Tibial artery (tissue), 4 donors: ENCODE results near the gene TEX13A.

Experiments used
- DNase-seq, 2 donors: peaks; one replicate each; pipeline ENCODE4 v3.0.0-alpha.2; 2019
- H3K27ac ChIP-seq, 2 donors: fragments of 200-600 bp; sonication (generic) in 1 of 2; 1 replicate in 1 of 2; 2 replicates in 1 of 2; pipeline ENCODE4 v1.5.1; 2018 to 2019; ENCODE audit warnings: mild to moderate bottlenecking in 1 of 2
- H3K27me3 ChIP-seq, 2 donors: fragments of 200-600 bp; sonication (generic) in 1 of 2; one replicate each; pipeline versions ENCODE4 v1.5.1 to v1.6.0; 2016 to 2019
- H3K36me3 ChIP-seq, 3 donors: fragments of 200-600 bp; sonication (generic) in 2 of 3; one replicate each; pipeline ENCODE4 v1.5.1; 2016 to 2019; ENCODE audit warnings: mild to moderate bottlenecking in 2 of 3
- H3K4me1 ChIP-seq, 4 donors: fragments of 200-600 bp; sonication (generic) in 2 of 4; 1 replicate in 3 of 4; 2 replicates in 1 of 4; pipeline ENCODE4 v1.5.1; 2016 to 2019
- H3K4me3 ChIP-seq, 2 donors: fragments of 200-600 bp; sonication (generic) in 1 of 2; 1 replicate in 1 of 2; 2 replicates in 1 of 2; pipeline ENCODE4 v1.5.1; 2018 to 2019; ENCODE audit warnings: mild to moderate bottlenecking in 2 of 2
- H3K9me3 ChIP-seq, 3 donors: fragments of 200-600 bp; sonication (generic) in 1 of 3; one replicate each; pipeline ENCODE4 v1.5.1; 2016 to 2019
- CTCF ChIP-seq, 2 experiments: fragments of 200-600 bp in 1 of 2; fragments of 450-650 bp in 1 of 2; IDR thresholded peaks; one replicate each; pipeline ENCODE4 v1.5.1; 2017 to 2019; ENCODE audit warnings: antibody characterized with exemption in 2 of 2, mild to moderate bottlenecking in 1 of 2, moderate library complexity in 1 of 2
- intact Hi-C: fragments of 100-400 bp; cut with DNase I; formaldehyde crosslinking; loops from one replicate; pipeline ENCODE4 v1.15.0; 2023; ENCODE audit warnings: low total_unique reads

TEX13A gene

GRCh38 chrX:105220636-105221035 is at the start of gene TEX13A:
Gene TEX13A (minus strand): TSS chrX:105220694. CDS start chrX:105220397, 297 bp downstream.
- DNase-seq = no peak
- intact Hi-C loops = no loop called here
- Histone ChIP-seq H3K27ac (no peak within 1 kb of the TSS), H3K4me1 (no peaks in the 10 kb centered on the region), H3K4me3 (no peak within 1 kb of the TSS), H3K9me3 (no peaks in the 10 kb centered on the region), H3K36me3 (no peaks in the 10 kb centered on the region), H3K27me3 (no peaks in the 10 kb centered on the region)
- no peak for TF ChIP-seq CTCF (IDR thresholded peaks at IDR 0.05)

- no peak for TF ChIP-seq CTCF (IDR thresholded peaks at IDR 0.05)
- no peaks in the 10 kb centered on the region for H3K4me1 ChIP-seq
These were observed 48.9 kb upstream of the TEX13A start for GRCh38 chrX:105269386-105269785.

GRCh38 chrX:105267167-105267566 is 46.7 kb upstream of the TEX13A start:
- H3K9me3 ChIP-seq = no peaks in the 10 kb centered on the region
- DNase-seq = no peak
- H3K4me3 ChIP-seq = no peak overlapping the region
- no peaks in the 10 kb centered on the region for H3K36me3 ChIP-seq
- H3K27me3 ChIP-seq = no peaks in the 10 kb centered on the region
- intact Hi-C loops = no loop called here
- no peak for TF ChIP-seq CTCF (IDR thresholded peaks at IDR 0.05)
- no peak overlapping the region for H3K27ac ChIP-seq
- no peaks in the 10 kb centered on the region for H3K4me1 ChIP-seq

More at GRCh38 chrX:105269386-105269785, 48.9 kb upstream of the TEX13A start:
- Histone ChIP-seq H3K27ac (no peak overlapping the region), H3K4me3 (no peak overlapping the region), H3K27me3 (no peaks in the 10 kb centered on the region), H3K9me3 (no peaks in the 10 kb centered on the region), H3K36me3 (no peaks in the 10 kb centered on the region)
- DNase-seq = no peak
- intact Hi-C loops = no loop called here

- no peak for DNase-seq
- intact Hi-C loops = no loop called here
- no peak for TF ChIP-seq CTCF (IDR thresholded peaks at IDR 0.05)
- Histone ChIP-seq H3K9me3 (no peaks in the 10 kb centered on the region), H3K4me1 (no peaks in the 10 kb centered on the region), H3K27me3 (no peaks in the 10 kb centered on the region), H3K4me3 (no peak overlapping the region), H3K27ac (no peak overlapping the region), H3K36me3 (no peaks in the 10 kb centered on the region)
These were observed 46.0 kb upstream of the TEX13A start for GRCh38 chrX:105266456-105266855.

- Histone ChIP-seq H3K4me3 (no peak overlapping the region), H3K27me3 (no peaks in the 10 kb centered on the region), H3K9me3 (no peaks in the 10 kb centered on the region), H3K4me1 (no peaks in the 10 kb centered on the region), H3K27ac (no peak overlapping the region), H3K36me3 (no peaks in the 10 kb centered on the region)
- no peak for DNase-seq
- no peak for TF ChIP-seq CTCF (IDR thresholded peaks at IDR 0.05)
- intact Hi-C loops = no loop called here
These were observed 44.6 kb upstream of the TEX13A start for GRCh38 chrX:105265093-105265492.

- intact Hi-C loops = no loop called here
- Histone ChIP-seq H3K4me3 (no peak overlapping the region), H3K4me1 (no peaks in the 10 kb centered on the region)
These were observed 43.3 kb upstream of the TEX13A start for GRCh38 chrX:105263801-105264200.

More at GRCh38 chrX:105263801-105264200, 43.3 kb upstream of the TEX13A start:
- Histone ChIP-seq H3K36me3 (no peaks in the 10 kb centered on the region), H3K27ac (no peak overlapping the region), H3K9me3 (no peaks in the 10 kb centered on the region), H3K27me3 (no peaks in the 10 kb centered on the region)
- TF ChIP-seq CTCF (IDR thresholded peaks at IDR 0.05) = no peak
- no peak for DNase-seq
